ENCODE results near the gene HCK.
"Not testable (repeated sequence)": the region's sequence is repeated elsewhere in the genome, so short reads cannot be mapped to it uniquely, and the experiment has no call there.

HCK gene

DNA sequence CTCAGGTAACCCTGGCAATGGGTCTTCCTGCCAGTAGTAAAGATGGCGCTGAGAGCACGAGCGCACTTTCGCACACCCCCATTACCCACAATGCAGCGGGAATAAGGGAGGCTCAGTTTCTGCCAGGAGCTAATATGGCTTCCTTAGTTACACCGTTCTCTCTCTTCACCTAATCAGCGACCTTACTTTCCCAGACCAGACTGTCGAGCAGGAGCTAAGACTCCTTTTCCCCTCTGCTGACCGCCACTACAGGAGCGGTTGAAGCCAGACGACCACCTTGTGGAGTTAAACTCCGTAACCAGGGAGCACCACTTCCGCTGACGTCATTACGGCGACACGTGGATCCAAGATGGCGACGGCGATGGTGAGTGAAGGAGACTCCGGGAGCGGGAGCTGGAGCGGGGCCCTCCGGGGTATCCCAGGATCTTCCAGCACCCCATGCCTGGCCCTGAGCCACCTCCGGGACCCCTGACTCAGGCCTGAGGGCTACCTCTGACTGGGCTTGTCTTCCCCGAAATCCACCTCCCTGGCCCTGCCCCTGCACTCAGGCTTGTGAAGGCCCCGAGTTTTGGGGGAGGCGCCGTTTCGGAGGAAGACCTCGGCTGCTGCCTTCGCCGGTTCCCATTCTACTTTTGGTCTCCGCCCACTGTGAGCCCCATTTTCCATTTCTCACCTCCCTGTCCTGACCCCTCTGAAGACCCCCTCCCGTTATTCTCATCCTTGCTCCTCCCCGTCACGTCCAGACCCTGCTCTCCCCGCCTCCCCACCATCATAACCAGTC lies 57.5 kb downstream of the HCK start, which contains the start of gene TM9SF4:
TSS of gene TM9SF4 (plus strand) at position 323 of the 781 bp plus-strand sequence. CDS start at position 350, 27 bp downstream.
- peak; percentile 97 for DNase-seq

- no peak for DNase-seq
Observed at GRCh38 chr20:32110173-32110704, 58.2 kb downstream of the HCK start.

GRCh38 chr20:32110727-32111126 lies 58.7 kb downstream of the HCK start:
- DNase-seq: no peak

GRCh38 chr20:32111156-32111686 lies 59.2 kb downstream of the HCK start:
- no peak for DNase-seq

- no peak for DNase-seq
Observed at GRCh38 chr20:32111753-32112152, 59.7 kb downstream of the HCK start.

DNA sequence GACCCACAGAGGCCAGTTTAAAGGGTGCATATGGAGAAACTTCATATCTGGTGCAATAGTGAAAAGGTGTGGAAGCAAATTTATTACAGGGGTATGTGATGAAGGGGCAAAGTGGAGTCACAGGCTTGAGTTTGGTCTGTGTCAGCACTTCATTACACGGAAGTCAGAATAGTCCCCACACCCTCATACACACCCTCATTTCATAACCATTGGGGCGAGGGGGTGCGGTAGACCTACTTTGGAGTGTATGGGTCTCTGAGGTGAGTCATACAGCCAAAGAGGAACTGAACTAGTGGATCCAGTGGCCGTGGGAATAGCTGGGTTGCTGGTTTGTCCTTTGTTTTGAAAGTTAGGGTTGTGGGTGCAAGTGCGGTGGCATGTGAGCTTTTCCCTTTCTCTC lies 60.8 kb downstream of the HCK start:
- DNase-seq: peak; percentile 84

- DNase-seq: peak; percentile 21
Observed at GRCh38 chr20:32113591-32114260, 61.7 kb downstream of the HCK start.

DNA sequence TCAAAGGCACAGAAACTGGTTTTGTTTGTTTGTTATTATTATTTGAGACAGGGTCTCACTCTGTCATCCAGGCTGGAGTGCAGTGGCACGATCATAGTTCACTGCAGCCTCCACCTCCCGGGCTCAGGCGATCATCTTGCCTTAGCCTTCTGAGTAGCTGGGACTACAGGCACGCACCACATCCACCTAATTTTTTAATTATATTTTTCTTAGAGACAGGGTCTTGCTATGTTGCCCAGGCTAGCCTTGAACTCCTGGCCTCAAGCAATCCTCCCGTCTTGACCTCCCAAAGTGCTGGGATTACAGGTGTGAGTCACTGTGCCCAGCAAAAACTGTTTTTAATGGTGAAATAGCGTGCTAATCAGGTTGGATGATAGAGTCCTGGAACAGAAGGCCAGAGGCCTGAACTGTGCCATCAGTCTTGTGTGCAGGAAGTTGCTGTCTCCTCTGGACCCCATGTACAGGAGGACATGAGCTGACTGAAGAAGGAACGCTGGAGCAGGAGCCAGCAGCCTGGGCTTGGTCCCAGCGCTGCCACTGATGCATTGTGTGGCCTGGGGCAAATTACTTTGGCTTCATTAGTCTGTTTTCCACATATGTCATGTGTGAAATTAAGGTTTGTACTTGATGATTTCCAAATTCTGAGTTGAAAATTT lies 62.4 kb downstream of the HCK start:
- DNase-seq: no peak

- DNase-seq: no peak
Observed at GRCh38 chr20:32115211-32115767, 63.2 kb downstream of the HCK start.

- no peak for DNase-seq
Observed at GRCh38 chr20:32116079-32116521, 64.1 kb downstream of the HCK start.

- DNase-seq: not testable (repeated sequence)
Observed at GRCh38 chr20:32116796-32117195, 64.8 kb downstream of the HCK start.

- DNase-seq: not testable (repeated sequence)
Observed at GRCh38 chr20:32118427-32118826, 66.4 kb downstream of the HCK start.

DNA sequence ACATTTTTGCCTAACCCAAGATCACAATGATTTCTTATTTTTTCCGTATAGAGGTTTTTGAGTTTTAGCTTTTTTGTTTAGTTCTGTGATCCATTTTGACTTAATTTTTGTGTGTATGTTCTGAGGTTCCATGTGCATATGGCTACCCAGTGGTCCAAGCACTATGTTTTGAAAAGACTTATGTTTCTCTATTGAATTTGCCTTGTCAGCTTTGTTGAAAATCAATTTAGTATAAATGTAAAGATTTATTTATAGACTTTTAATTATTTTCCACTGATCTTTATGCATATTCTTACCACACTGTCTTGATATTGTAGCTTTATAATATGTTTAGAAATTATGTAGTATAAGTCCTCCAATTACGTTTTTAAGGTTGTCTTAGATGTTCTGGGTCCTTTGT lies 67.7 kb downstream of the HCK start:
- DNase-seq: no peak

DNA sequence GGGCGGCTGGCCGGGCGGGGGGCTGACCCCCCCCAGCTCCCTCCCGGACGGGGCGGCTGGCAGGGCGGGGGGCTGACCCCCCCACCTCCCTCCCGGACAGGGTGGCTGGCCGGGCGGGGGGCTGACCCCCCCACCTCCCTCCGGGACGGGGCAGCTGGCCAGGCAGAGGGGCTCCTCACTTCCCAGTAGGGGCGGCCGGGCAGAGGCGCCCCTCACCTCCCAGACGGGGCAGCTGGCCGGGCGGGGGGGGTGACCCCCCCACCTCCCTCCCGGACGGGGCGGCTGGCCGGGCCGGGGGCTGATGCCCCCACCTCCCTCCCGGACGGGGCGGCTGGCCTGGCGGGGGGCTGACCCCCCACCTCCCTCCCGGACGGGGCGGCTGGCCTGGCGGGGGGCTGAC lies 69.9 kb downstream of the HCK start:
- DNase-seq: not testable (repeated sequence)

DNA sequence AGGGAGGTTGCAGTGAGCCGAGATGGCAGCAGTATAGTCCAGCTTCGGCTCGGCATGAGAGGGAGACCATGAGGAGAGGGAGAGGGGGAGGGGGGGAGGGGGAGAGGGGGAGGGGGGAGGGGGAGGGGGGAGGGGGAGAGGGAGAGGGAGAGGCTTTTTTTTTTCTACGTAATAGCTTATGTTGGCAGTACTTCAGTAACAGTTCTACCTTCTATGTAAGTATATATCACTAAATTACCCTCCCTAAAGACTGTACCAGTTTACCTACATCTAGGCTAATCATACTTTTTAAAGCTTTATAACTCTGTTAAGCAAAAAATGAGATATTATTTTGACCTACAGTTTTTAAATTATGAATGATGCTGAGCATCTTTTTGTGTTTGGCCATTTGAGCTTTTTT lies 71.0 kb downstream of the HCK start:
- no peak for DNase-seq

DNA sequence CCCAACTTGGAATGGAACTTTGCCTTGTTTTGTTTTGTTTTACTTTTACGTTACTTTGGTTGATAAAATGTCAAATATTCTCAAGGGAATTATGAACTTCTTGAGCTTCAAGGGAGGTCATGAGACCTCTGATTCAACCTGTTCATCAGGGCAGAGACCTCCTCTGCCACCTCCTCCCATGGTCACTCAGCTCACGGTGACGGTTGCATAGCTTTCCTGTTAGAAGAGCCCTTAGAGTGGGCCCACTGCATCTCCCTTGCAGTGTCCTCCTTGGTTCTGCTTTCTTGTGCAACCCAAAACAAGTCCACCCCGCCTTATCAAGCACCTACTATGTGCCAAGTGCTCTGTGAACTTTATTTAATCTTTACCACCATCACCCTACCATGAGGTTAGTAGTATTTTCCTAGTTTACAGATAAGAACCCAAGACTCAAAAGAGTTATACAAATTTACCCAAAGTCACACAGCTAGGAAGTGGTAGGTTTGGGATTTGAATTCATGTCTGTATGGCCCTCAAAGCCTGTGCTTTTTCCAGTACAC lies 72.9 kb downstream of the HCK start:
- DNase-seq: no peak

DNA sequence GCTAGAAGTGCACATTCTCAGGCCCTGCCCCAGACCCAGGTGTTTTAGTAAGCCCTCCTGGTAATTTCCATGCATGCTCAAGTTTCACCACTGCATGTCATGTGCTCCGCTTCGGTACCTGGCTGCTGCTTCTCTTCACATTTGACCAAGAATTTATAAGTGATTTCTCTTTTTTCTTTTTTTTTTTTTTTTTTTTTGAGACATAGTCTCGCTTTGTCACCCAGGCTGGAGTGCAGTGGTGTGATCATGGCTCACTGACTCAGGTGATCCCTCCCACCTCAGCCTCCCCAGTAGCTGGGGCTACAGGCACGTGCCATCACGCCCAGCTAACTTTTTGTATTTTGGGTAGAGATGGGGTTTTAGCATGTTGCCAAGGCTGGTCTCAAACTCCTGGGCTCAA lies 73.5 kb downstream of the HCK start:
- no peak for DNase-seq

DNA sequence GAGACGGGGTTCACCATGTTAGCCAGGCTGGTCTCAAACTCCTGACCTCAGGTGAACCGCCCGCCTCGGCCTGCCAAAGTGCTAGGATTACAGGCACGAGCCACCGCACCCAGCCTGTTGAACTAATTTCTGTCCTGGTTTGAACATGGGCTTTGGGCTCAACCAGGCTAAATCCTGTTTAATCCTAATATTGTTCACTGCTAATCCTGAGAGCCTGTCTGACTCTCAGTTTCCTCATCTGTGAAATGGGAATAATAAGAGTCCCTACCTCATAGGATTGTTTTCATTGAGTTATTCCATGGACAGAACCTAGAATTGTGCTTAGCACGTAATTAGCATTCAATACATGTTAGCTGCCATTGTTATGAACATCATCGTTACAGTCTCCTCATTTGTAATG lies 74.9 kb downstream of the HCK start:
- no peak for DNase-seq

DNA sequence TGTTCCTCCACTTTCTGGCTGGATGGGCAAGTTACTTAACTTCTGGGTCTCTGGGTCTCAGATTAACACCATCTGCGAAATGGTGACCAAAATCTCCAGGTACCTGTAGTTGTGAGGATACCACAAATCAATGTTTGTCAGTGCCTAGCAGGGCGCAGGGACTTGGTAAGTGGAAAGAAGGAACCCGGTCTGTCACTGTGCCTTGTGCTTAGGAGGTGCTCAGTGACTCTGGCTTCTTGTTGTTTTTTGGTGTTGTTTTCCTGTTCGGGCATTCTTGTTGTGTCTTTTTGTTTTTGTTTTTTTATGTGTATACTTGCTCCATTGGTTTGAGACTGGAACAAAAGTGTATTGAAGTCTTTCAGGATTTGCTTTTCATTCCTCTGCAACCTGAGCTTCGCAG lies 75.3 kb downstream of the HCK start:
- DNase-seq: no peak

GRCh38 chr20:32128167-32128566 lies 76.1 kb downstream of the HCK start:
- DNase-seq: no peak

DNA sequence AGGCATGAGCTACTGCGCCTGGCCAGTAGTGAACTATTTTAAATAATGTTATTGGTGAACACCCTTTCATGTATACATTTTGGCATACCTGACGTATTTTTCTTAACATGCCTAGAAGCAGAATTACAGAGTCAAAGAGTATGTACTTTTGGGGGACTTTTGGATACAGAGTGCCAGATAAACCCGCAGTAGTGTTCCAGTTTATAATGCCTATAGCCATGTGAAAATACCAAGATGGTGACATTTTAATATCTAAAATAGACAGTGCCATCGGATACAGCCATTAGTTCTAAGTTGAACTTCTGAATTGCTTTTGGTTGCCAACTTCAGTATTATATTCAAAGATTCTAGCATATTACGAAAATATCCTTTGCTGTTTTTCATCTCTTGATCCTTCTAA lies 77.8 kb downstream of the HCK start:
- DNase-seq: no peak

DNA sequence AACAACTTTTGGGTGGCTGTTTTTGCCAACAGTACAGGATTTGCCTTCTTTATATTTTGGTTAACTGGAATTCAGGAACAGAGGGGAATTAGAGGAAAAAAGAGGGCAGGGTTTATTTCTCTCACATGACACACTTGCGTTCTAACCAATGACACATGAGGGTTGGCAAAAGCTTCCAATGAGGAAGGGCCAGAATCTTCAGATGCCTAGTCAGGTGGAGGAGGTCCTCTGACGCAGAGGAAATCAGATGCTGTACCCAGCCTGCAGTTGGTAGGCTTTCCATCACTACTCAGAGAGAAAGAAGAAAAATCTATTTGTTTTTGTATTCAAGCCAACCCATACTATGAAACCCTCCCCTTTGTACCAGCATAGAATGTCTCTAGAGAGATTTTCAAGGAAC lies 78.3 kb downstream of the HCK start:
- DNase-seq: no peak

GRCh38 chr20:32130965-32131364 lies 78.9 kb downstream of the HCK start:
- no peak for DNase-seq
